ENCODE measurements around the gene MYRIP.

DNA sequence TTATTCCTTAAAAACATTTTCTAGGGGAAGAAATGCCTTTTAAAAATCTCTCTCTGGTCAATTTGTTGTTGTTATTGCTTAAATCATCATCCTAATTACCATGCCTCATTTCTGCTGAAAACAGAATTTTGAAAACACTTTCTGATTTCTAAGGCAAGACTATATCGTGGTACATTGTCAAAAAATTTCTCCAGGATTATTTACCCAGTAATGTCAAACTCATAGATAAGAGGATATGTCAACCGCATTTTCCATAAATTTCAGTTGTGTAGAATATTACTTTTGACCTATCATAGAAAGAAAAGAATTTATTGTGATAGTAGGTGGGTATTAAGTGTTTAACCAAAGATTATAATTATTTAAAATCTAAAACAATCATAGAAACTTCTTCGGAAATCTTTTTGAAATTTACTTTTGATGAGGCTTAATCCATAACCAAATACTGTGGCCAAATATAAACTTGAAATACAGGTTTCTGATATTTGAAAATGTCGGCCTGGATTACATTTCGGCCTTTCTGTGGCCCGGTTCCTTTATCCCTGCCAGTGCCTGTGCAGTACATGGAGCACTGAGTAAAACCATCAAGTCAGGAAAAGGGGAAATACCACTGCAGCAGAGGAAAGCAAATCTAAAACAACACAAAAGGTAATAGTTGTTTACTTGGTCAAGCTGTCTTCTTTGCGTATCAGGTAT, 173.4 kb downstream of the MYRIP start:
- TF ChIP-seq, protein P1, sequence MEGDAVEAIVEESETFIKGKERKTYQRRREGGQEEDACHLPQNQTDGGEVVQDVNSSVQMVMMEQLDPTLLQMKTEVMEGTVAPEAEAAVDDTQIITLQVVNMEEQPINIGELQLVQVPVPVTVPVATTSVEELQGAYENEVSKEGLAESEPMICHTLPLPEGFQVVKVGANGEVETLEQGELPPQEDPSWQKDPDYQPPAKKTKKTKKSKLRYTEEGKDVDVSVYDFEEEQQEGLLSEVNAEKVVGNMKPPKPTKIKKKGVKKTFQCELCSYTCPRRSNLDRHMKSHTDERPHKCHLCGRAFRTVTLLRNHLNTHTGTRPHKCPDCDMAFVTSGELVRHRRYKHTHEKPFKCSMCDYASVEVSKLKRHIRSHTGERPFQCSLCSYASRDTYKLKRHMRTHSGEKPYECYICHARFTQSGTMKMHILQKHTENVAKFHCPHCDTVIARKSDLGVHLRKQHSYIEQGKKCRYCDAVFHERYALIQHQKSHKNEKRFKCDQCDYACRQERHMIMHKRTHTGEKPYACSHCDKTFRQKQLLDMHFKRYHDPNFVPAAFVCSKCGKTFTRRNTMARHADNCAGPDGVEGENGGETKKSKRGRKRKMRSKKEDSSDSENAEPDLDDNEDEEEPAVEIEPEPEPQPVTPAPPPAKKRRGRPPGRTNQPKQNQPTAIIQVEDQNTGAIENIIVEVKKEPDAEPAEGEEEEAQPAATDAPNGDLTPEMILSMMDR (IDR thresholded peaks at IDR 0.05), result no peak
- no peak for TF ChIP-seq POLR2A (IDR thresholded peaks at IDR 0.05)

All from testis (tissue), 2 donors.